Esophagus squamous epithelium (tissue), 5 donors: Measurements from ENCODE around the gene CIT. TPM values are rescaled to one million over a fixed set of nuclear protein-coding genes. Genes with fewer than 3 reads are reported as not detected.

Experiments used
- DNase-seq: peaks from one replicate; lab custom pipeline; 2025; lab: John Stamatoyannopoulos, UW
- H3K27ac ChIP-seq, 4 donors: fragments of 200-600 bp; sonication (generic); one replicate each; pipeline ENCODE4 v1.5.1; 2016 to 2019; ENCODE audit warnings: mild to moderate bottlenecking in 1 of 4
- H3K27me3 ChIP-seq, 4 donors: fragments of 200-600 bp; sonication (generic); 1 replicate in 3 of 4; 2 replicates in 1 of 4; pipeline versions ENCODE4 v1.5.1 to v1.6.0; 2017 to 2021; ENCODE audit warnings: antibody characterized with exemption in 1 of 4
- H3K36me3 ChIP-seq, 3 donors: fragments of 200-600 bp; sonication (generic); one replicate each; pipeline ENCODE4 v1.5.1; 2016 to 2019
- H3K4me1 ChIP-seq, 3 donors: fragments of 200-600 bp; sonication (generic); one replicate each; pipeline ENCODE4 v1.5.1; 2017 to 2019
- H3K4me3 ChIP-seq, 4 donors: fragments of 200-600 bp; sonication (generic); 1 replicate in 3 of 4; 2 replicates in 1 of 4; pipeline ENCODE4 v1.5.1; 2016 to 2019; ENCODE audit warnings: mild to moderate bottlenecking in 2 of 4, moderate library complexity in 1 of 4
- H3K9me3 ChIP-seq, 3 donors: fragments of 200-600 bp; sonication (generic); one replicate each; pipeline ENCODE4 v1.5.1; 2016 to 2019
- CTCF ChIP-seq, 6 experiments: fragments of 450-650 bp in 4 of 6; fragments of 200-600 bp in 2 of 6; sonication (generic) in 2 of 6; IDR thresholded peaks; one replicate each; pipeline ENCODE4 v1.5.1; 2016 to 2019; ENCODE audit warnings: antibody characterized with exemption in 6 of 6, mild to moderate bottlenecking in 4 of 6, moderate library complexity in 4 of 6
- POLR2A ChIP-seq, 4 donors: fragments of 450-650 bp; IDR thresholded peaks; one replicate each; pipeline ENCODE4 v1.6.1; 2017; ENCODE audit warnings: antibody characterized with exemption in 4 of 4, mild to moderate bottlenecking in 4 of 4, moderate library complexity in 3 of 4
- WGBS, 2 donors: methylation state at CpG; one replicate each; pipeline ENCODE4 v1.1.5; 2018; 5-methylcytosine and 5-hydroxymethylcytosine counted together
- intact Hi-C: fragments of 100-400 bp; cut with DNase I; formaldehyde crosslinking; loops from one replicate; pipeline ENCODE4 v1.15.0; 2022
- total RNA-seq, 4 donors: library from RNA; depleted of rRNA; stranded (reverse); fragments of >200 nt; gene quantifications; one replicate each; pipeline ENCODE4 v1.1.0, GENCODE V29; 2016
- donor health status: DM: yes; HTN: yes; CAD: no.

Gene CIT
- total RNA-seq, 4 donors from 2014 or later: 6.7 to 23.1 (median 13.9) TPM

DNA sequence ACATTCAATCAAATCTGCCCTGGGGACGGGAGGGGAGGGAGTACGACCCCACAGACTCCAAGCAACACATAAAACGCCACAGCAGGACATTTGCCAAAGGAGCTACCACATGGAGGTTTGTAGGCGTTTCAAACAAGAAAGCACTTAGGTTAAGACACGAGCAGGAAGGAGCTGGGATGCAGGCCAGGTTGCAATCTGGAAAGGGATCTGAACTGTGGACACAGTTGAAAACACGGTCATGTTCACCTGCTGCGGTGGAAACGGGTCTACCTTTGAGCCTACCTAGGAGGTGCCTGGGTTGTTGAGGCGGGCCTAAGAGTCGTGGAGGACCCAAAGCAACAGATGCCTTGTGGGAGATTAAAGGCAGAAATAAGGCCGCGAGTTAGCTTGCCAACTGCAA lies 190.8 kb downstream of the CIT start:
- no peaks in the 10 kb centered on the region for H3K9me3 ChIP-seq
- H3K4me3 ChIP-seq: no peak overlapping the region
- H3K27ac ChIP-seq: no peak overlapping the region
- H3K27me3 ChIP-seq: no peaks in the 10 kb centered on the region
- intact Hi-C loops: no loop called here
- peaks cover 0 to 11% (median 0%) of the 10 kb centered on the region in 3 donors for H3K4me1 ChIP-seq
- peaks cover 0 to 29% (median 4%) of the 10 kb centered on the region in 3 donors for H3K36me3 ChIP-seq
- DNase-seq: no peak
- WGBS, 2 donors: 78 to 83% methylated on average over 10 to 12 of the region's 12 CpGs
- TF ChIP-seq POLR2A (IDR thresholded peaks at IDR 0.05) (no peak), CTCF (IDR thresholded peaks at IDR 0.05) (no peak)

DNA sequence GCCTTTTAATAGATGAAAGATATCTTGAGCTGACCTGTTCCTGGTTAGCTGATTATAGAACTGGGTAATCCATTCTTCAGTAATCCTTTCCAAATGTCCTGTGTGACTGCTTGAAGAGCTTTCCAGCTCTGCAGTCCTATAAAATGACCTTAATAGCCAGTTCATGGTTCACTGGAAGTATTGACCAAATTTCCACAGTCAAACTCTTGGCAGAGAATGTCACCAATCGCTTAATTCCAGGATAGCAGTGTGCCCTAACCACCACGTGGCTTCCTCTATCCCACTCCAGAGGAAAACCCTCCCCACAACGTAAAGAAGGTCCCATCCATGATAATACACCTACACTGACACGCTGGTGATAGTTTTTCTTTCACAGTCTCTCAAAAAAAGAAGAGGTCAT lies 191.7 kb downstream of the CIT start:
- Histone ChIP-seq H3K9me3 (no peaks in the 10 kb centered on the region), H3K27me3 (no peaks in the 10 kb centered on the region), H3K4me3 (no peak overlapping the region), H3K27ac (no peak overlapping the region), H3K4me1 (peaks cover 0 to 13% (median 0%) of the 10 kb centered on the region in 3 donors), H3K36me3 (peaks cover 3 to 39% (median 13%) of the 10 kb centered on the region in 3 donors)
- 78 to 81% methylated on average over 4 of the region's 4 CpGs for WGBS, 2 donors
- intact Hi-C loops: no loop called here
- no peak for DNase-seq
- TF ChIP-seq CTCF (IDR thresholded peaks at IDR 0.05) (no peak), POLR2A (IDR thresholded peaks at IDR 0.05) (no peak)

GRCh38 chr12:119684711-119685369 lies 192.3 kb downstream of the CIT start:
- no peak for TF ChIP-seq CTCF (IDR thresholded peaks at IDR 0.05)
- TF ChIP-seq POLR2A (IDR thresholded peaks at IDR 0.05): no peak
- Histone ChIP-seq H3K27me3 (no peaks in the 10 kb centered on the region), H3K9me3 (no peaks in the 10 kb centered on the region), H3K4me1 (peaks cover 0 to 19% (median 0%) of the 10 kb centered on the region in 3 donors), H3K4me3 (no peak overlapping the region), H3K36me3 (peaks cover 9 to 40% (median 16%) of the 10 kb centered on the region in 3 donors), H3K27ac (no peak overlapping the region)
- no peak for DNase-seq
- intact Hi-C loops: no loop called here
- WGBS, 2 donors: 55 to 58% methylated on average over 10 of the region's 10 CpGs

- Histone ChIP-seq H3K36me3 (peaks cover 19 to 48% (median 24%) of the 10 kb centered on the region in 3 donors), H3K27me3 (no peaks in the 10 kb centered on the region), H3K4me3 (no peak overlapping the region), H3K27ac (no peak overlapping the region), H3K9me3 (no peaks in the 10 kb centered on the region), H3K4me1 (peaks cover 0 to 26% (median 0%) of the 10 kb centered on the region in 3 donors)
- no peak for DNase-seq
- TF ChIP-seq POLR2A (IDR thresholded peaks at IDR 0.05): no peak
- TF ChIP-seq CTCF (IDR thresholded peaks at IDR 0.05): no peak
- intact Hi-C loops: no loop called here
- 71 to 75% methylated on average over 3 of the region's 3 CpGs for WGBS, 2 donors
Measured at GRCh38 chr12:119683816-119684215, 193.3 kb downstream of the CIT start.

DNA sequence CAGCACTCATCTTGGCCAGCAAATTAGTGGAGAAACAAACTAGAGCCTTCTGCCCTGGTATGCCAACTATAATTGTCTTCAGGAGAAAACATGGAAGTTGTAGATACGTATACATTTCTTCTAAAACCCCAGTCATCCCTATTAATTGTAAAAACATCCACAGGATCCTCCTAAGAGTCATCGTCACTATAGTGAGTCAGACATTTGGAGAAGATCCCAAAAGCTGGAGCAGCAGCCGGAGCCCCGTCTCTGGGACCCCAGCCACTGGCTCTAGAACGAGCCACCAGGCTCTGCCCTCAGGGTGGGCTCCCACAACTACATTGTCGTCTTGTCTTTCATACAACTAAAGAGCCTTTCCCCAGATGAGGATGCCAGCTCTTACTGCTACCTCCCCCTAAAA lies 193.7 kb downstream of the CIT start:
- WGBS, 2 donors: 66 to 81% methylated on average over 5 of the region's 6 CpGs
- Histone ChIP-seq H3K27ac (no peak overlapping the region), H3K27me3 (no peaks in the 10 kb centered on the region), H3K9me3 (no peaks in the 10 kb centered on the region), H3K4me1 (peaks cover 0 to 26% (median 0%) of the 10 kb centered on the region in 3 donors), H3K36me3 (peaks cover 22 to 52% (median 27%) of the 10 kb centered on the region in 3 donors), H3K4me3 (no peak overlapping the region)
- no peak for DNase-seq
- no peak for TF ChIP-seq CTCF (IDR thresholded peaks at IDR 0.05)
- no peak for TF ChIP-seq POLR2A (IDR thresholded peaks at IDR 0.05)
- intact Hi-C loops: no loop called here
